NCI-H2081 (cell line): ENCODE measurements around the gene FAM107A.

Experiments used
- DNase-seq, 2 experiments: peaks; one replicate each; lab custom pipeline; 2025; lab: John Stamatoyannopoulos, UW

The FAM107A gene

DNA sequence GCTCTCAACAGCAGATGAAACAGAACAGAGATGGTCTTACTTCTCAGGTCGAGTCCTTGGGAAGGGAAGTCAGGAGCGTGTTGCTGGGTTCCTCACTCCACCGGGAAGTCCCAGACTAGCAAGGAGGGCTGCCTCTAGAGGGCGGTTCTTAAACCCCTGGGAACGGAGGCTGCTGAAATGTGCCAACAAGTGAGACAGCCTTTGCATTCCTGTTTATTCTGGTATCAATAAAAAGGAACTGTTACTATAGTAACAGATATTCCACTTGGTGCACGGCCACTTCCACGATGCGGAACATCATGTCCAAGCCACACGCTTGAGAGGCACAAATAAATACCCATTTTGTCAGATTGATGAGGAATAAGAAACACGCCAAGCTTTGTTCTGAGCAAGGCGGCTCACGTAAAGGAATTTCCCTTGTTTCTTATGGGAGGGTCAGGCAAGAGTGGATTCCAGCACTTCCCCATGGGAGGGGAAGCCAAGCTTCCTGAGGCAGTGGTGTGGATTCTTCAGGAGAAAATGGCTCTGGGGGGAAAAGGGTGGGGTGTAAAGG, at the start of gene FAM107A:
FAM107A (minus strand) TSS at position 123 of the 553 bp plus-strand sequence. CDS start 7,531 bp downstream, outside the sequence.
- DNase-seq, result no peak

DNA sequence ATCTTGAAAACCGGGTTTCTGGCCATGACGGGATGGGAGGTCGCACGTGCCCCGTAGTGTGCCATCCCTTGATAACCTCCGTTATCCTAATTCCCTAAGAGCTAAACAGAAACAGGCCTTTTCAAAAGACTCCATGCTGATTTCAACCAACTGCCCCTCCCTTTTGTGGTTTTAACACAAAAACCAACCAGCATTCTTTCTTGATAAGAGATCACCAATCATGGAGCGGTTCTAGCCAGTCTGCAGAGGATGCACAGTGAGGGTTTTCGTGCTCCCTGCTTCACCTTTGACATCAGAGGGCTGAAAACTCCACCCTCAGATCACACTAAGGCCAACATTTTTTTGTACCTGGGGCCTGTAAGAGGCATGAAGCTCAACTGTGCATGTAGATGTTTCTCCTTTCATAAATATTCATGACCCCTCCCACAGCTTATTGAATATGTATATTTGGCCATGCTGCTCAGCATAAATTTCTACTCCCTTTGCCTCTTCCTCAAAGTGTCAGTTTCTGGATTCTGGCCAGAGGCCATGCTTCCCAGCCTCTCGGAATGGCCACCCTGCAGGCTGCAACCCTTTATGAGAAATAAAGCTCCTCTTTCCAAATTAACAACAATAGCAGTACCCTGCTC, 48.1 kb upstream of the FAM107A start:
- no peak for DNase-seq

DNA sequence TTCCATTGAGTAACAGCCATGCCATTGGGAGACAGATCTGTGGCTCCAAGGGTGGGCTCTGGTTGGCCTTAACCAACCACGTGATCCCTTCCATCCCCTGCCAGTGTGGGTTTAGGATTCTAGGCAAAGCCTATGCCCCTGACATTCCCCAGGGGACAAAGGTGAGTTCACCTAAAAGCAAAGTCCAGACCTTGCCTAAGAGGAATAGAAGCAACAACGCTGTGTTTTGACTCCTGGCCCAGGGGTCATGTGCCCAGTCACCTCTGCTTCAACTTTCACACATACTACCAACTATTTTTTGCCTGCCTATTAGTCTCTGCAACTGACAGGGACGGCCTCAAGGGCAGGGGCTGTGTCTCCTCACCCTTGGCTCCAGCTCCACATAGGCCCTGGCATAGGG, 47.4 kb upstream of the FAM107A start:
- DNase-seq, result no peak

DNA sequence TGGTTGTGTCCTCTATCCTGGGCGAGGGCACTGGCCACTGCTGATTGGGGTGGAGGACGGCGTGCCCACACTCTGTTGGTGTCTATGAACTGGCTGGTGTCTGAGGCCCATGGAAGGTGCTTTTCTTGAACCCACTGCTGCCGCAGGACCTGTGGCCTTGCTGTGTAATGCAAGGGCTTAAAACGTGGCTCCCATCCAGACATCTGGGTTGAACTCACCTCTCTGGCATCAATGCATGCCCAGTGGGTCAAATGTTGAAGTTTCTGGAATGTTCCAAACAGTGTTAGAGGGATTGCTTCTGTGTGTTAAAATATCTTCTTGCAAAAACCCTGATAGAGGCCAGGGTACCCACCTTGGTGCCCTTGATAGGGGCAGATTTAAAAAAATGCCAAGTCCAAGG, 46.8 kb upstream of the FAM107A start:
- DNase-seq, result no peak

GRCh38 chr3:58623478-58623877, 46.3 kb upstream of the FAM107A start:
- no peak for DNase-seq

DNA sequence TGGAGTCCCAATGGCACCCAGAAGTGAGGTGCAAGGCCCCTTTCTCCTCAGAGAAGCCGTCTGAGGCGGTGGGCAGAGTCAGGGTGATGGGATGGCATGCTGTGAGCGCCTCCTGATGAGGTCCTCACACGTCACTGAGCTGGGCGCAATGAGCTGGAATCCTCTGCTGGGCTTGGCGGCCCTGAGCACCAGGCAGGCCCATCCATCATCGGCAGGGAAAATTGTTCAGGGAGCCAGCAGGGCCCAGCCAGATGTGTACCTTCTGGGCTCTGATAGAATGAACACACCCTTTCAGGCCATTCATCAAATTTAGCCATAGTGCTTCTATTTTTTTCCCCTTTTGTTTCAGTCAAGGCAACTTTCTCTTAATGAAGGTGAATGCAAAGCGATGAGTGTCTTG, 45.7 kb upstream of the FAM107A start:
- DNase-seq, result no peak

- DNase-seq, result no peak
These were observed 45.2 kb upstream of the FAM107A start for GRCh38 chr3:58622436-58622835.

DNA sequence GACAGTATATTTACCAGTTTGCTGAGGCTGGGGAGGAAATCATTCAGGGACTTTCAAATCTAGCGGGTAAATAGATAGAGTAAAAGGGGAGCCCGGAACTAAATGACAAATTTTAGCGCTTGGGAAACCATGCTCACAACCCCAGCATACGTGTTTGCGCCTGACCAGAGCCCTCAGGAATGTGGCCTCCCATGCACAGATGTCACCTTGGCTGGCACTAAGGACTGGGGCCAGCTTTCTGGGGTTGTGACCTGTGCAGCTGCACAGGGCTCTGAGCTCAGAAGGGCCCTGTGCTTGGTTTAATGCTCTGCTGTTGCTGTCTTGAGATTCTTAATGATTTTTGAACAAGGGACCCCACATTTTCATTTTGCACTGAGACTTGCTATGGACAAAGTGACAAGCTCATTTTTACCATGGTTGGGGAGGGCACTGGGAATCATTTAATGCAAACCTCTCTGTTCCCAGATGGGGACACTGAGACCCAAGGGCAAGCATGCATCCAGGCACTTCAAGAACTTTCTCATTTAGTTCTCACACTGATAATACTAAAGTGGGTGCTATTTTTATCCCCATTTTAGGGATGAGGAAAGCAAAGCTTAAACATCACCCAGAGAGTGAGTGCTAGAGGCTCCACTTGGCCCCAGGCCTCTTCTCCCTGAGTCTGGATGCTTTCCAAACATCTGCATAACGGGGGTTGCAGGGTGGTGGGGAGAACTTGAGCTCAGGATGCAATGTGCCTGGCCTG, 44.1 kb upstream of the FAM107A start:
- DNase-seq, result no peak

GRCh38 chr3:58620421-58620820, 43.2 kb upstream of the FAM107A start:
- DNase-seq, result no peak

DNA sequence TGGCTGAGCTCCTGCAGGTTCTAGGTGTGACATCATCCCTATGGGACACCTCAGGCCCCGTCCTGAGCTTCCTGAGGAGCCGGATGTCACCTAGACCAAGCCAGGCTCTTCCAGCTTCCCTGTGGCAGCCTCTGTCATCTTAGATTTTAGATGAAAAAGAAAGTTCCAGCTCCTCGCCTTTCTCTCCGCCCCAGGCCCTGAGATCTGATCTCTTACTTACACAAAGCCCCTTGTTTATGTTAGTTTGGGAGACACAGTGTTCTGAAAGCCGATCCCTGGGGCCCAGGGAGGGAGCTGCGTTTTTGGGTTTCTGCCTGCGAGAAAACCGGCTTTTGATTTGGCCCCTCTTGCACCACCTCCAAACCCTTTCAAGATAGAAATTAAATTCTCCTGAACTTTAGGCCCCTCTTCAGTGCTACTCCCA, 40.2 kb upstream of the FAM107A start:
- DNase-seq, result no peak

DNA sequence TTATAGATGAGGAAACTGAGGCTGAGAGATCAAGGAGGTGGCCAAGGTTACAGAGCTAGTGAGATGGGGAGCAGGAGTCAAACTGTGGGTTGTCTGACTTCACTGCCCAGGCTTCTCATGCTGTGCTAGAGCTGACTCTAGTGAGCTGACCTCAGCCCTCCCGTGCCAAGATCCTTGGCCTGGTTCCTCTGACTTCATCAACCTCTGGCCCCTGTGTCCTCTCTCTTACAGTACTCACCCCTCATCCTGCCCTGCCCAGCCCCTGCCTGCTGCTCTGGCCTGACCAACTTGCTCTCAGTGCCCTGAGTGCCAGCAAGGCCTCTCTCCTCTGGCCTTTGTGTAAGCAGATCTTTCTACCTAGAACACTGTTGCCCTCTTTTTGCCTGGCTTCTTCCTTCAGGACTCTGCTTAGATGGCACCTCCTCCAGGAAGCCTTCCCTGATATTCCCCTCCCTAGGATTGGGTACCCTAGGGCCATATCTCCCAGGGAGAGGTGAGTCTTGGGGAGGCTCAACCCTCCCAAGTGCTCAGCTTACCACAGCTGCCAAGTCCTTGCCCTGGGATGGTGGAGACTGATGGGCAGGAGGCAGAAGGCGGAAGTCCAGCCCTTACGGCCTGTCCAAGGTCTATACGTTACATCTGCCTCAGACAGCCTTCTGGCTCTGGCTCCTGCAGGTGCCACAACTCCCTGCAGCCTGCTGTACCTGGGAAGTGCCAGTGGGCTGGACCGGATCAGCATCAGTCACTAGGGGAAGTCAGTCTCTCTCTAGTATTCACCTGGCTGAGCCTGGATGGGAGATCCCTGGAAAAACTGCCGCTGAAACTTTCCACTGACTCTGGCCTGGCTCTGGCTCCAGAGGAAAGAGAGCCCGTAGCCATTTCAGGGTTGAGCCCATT, 36.3 kb upstream of the FAM107A start:
- DNase-seq, result no peak

GRCh38 chr3:58612830-58613229, 35.6 kb upstream of the FAM107A start:
- no peak for DNase-seq

DNA sequence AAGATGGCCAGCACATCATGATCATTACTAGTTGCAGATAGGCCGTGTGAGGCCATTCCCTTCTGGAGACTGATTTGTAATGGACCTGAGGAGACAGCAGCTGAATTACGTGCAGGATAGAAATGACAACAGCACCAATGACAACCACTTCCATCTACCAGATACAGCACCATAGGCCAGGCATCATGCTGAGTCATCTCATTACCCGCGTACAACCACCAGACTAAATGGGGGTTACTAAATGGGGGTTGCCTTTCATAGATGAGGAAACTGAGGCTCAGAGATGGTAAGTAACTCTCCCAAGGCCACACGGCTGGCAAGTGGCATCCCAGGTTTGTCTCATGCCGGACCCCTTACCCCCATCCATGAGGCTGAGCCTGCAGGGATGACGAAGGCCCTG, 32.8 kb upstream of the FAM107A start:
- DNase-seq, result no peak

GRCh38 chr3:58608648-58609047, 31.5 kb upstream of the FAM107A start:
- DNase-seq, result peak; percentile 44 to 78

GRCh38 chr3:58607816-58608215, 30.6 kb upstream of the FAM107A start:
- no peak for DNase-seq

DNA sequence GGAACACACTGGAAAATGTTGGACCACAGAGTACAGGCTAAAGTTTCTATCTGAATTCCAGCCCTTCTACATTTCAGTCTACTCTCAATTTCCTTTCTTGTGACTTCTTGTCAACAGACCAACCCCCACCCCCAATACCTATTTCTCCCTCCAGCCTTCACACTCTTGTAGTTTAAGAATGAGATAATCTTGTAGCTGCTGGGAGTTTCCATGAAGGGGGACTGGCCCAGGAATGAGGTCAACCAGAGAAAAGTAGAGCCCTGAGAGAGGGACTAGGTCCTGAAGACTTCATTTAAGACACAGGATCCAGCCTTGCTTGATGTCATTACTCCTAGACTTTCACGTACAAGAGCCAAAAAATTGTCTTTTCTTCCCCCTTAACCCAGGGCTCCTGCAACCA, 29.5 kb upstream of the FAM107A start:
- no peak for DNase-seq

GRCh38 chr3:58604031-58604430, 26.8 kb upstream of the FAM107A start:
- DNase-seq, result no peak

DNA sequence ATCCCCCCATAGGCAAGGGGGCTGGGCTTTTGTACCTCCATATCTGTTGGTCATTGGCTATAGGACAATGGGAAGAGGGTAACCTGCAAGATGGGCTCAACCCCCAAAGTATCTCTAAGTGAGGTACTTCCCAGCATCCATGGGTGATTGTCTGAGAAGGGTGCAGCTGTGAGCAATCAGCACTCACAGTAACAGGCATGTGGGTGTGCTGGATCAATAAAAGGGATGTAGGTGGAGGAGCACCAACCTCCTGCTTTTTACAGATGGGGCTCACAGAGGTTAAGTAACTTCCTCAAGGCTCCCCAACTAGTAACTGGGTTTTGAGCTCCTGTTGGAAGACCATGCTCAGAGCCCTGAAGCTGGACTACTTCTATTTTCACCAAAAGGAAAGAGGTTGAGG, 26.4 kb upstream of the FAM107A start:
- DNase-seq, result no peak

- DNase-seq, result no peak
These were observed 20.6 kb upstream of the FAM107A start for GRCh38 chr3:58597770-58598310.

DNA sequence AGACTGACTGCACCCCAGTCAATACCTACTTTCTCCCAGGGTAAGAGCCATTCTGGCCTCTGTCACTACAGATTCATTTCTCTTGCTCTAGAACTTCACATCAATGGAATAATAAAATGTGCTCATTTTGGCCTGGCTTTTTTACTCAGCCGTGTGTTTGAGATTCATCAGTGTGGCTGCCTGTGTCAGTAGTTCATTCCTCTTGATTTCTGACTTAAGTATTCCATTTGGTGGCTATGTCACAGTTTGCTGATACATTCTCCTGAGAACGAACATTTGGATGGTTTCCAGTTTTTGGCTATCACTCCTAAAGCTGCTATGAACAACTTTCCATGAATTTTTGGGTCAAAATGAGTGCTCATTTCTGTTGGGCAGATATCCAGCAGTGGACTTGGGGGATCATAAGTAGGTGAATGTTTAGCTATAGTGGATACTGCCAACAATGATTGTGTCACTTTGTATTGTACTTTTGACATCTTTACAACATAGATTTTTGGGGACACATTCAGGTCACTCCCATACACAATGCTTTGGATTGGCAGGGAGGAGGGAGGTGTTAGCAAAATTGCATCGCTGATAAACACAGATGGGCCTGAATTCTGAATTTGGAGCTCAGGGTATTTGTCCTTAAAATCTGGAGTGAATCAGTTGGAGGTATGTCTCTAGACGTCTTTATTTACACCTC, 19.8 kb upstream of the FAM107A start:
- DNase-seq, result no peak

DNA sequence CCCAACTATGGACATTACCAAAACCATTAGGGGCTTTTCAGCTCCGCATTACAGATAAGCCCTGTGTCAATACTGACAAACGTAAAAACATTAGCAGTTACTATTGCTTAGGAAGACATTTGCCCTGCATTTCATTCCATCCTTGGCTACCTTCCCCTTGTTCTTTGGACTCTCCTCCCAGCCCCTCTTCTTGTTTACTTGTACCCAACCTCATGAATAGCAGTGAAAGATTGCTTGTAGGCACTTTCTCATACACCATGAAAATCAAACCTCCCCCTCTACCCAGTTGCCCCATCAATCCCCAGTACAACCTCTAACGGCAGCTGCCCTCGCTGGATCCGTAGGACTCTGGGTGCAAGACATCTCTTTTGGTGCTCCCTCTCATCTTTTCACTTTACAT, 16.9 kb upstream of the FAM107A start:
- no peak for DNase-seq
